NCI-H2107 treated with DMSO at 0.1 percent for 48 hours (cell line): ENCODE measurements around the gene SYT2.
"Not testable (repeated sequence)": the region's sequence is repeated elsewhere in the genome, so short reads cannot be mapped to it uniquely, and the experiment has no call there.

Experiments
- DNase-seq: peaks from one replicate; lab custom pipeline; 2025; ENCODE audit not compliant: unreplicated experiment; lab: John Stamatoyannopoulos, UW

Gene SYT2

DNA sequence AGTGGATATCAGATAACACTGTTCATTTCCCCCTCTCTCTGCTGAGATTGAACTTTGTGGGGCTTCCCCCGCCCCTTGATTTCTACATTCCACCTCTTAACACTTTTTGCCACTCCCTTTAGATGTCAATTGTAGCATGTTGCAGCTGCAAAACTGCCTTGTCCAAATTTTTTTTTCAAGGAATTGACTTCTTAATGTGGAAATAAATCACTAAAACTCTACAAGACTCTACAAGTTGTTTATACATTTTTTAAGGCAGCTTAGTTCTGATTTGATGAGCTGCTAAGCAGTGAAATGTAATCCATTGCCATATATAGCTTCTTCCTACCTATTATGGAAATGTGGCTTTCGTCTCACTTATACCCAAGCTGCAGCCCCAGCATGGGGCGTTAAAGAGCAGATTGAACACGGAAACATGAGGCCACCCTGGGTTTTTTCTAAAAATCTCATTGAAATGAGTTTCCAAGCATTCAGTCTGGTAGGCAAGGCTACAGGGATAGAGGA lies 132.2 kb downstream of the SYT2 start:
- DNase-seq: peak; percentile 31

DNA sequence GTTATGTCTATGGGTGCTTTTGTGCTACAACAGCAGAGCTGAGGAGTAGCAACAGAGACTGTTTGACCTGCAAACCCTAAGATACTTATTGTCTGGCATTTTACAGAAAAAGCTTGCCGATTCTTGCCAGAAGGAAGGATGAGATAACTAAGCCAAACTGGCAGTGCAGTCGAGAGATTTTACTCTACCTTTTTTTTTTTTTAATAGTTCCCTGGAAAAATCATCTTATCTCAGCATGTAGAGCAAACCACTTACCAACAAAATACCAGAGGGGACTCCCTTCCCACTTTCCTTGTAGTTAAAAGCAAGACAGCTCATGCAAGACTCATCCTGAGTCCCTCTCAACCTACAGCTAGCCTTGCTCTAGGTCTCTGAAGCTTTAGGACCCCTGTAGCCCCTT lies 132.9 kb downstream of the SYT2 start:
- no peak for DNase-seq

DNA sequence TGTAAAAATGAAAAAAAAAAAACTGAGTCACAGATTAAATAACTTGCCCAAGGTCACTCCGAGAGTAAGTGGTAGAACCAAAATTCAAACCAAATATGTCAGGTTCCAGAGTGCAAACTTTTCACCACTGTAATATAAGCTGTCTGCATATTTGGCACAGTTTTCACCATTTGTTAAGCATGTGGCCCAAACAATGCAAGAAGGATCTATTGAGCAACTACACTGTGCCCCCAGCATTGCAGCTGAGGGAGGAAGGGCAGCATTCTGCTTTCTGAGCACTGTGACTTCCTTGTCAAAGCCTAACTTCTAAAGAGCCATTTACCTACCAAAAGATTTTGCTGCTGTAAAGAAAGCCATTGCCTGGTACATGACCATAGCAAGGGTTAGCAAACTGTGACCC lies 133.4 kb downstream of the SYT2 start:
- no peak for DNase-seq

DNA sequence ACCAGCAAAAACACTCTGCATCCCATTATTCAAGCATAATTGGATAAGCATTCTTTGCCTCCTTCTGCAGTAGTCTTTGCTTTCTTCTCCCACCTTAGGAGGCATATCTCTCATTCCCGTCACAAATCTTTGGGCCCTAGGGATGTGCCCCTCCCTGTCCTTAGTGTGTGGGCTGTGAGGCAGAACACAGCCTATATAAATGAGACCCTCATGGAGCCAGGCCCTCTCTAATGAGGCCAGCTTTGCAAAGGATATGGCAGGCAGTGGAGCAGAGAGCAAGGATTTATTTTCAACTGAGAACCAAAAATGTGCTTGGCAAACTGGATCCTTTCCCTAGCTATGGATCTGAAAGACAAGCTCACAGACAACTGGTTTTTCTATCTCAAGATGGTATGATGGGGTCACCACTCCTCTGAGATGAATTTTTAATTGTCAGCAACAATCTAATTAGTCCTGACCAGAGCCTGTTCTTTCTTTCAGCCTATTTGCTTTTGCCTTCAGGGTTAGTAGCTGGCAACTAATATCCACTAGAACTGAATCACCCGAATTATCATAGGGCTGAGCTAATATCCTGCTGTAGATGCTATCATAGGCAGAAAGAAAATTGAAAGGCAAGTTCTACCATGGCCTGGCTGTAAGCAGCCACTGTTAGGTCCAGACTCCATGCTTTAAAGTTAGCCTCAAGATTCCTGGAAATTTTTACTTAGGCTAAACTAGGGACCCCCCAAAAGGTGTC lies 134.2 kb downstream of the SYT2 start:
- no peak for DNase-seq

DNA sequence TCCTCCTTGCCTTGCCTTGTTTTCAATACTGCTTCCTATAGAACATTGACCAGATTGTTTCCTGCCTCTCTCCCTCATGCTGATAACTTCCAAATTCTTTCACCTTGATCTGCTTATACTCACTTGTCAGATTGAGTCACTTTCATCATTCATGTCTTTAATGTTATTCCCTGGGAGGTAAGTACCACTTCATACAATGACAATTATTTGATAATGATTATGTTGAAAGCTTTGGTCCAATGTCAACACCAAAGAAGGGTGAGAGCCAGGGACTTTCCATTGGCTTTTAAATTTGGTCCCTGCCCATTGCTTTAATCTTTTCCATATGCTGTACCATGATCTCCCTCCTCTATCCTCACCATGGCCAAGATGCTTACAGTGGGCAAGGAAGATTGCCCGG lies 137.4 kb downstream of the SYT2 start:
- DNase-seq: no peak

DNA sequence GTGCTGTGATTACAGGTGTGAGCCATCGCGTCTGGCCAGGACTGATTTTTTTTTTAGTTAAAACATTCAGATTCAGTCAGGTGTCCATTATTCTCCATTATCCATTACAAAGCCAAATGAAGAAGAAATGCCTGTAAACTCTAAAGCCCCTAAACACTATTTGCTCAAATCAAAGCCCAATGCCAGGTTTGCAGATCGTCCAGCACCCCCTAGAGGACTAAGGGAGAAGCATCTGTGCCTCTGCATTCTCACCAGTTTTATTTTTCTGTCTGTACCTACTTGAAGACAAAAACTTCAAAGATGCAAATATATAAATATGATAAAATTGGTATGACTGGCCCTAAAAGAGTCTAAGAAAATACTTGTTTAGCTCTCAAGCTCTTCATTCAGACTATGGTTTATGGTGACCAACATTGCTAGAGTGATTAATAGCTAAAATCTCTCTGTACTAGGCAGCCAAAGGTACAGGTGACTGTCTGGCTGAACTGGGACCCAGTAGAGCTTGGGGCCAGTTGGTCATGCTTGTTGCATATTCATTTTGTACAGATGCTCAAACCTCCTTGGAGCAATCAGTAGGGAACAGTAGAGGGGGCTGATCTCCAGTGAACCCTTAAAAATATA lies 138.4 kb downstream of the SYT2 start:
- no peak for DNase-seq

DNA sequence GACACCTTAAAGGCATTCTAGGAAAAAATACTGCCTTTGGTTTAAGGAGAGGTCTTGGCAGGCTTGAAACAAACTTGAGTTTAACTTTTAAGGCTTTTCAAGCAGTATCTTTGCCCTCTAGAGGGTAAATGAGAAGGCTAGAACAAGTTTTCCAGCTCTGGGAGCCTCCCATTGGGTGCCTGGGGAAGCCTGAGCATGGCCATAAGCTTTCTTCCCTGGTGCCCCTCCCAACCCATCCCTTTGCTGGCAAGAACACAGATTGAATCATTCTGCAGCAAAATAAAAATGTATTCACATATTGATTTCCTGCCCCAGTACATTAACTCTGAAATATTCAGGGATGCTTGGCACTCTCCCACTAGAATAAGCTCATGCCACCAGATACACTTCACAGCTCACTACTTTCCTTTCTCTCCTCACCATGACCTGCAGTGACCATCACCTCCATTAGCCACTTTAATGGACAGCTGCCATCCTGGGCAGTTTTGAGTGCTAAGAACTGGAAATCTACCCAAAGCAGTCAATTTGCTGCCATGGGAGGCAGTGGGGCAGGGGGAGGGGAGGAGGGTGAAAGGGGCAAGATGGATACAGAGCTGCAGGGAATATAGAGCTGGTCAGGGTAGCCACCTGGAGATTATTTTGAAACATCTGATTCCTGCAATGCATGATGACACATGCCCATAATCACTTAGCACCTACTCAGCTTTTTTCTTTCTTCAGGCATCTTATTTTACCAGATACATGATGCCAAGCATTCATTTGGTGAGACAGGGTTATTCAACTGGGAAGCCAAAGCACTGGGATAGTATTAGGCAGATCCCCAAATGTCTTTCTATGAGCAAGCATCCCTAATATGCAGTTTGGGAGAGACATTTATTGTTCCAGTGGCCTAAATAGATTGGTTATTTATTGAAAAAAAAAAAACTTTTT lies 140.6 kb downstream of the SYT2 start:
- DNase-seq: no peak

DNA sequence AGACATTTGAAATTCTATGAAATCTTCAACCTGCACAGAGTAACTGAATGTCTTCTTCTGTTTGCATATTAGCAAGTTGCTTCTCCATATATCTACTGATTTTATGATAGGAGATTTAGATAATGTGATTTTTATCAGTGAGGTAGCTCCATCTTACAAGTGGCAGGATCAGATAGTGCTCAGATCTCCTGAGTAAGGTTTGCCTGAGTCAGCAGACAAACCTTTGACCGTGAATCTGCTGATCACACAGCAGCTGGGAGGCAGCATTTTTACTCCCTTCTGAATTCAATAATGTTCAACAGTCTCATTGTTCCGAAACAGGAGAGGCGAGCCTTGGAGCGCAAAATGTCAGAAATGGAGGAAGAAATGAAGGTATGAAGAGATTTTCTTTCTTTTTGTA lies 141.4 kb downstream of the SYT2 start:
- no peak for DNase-seq

DNA sequence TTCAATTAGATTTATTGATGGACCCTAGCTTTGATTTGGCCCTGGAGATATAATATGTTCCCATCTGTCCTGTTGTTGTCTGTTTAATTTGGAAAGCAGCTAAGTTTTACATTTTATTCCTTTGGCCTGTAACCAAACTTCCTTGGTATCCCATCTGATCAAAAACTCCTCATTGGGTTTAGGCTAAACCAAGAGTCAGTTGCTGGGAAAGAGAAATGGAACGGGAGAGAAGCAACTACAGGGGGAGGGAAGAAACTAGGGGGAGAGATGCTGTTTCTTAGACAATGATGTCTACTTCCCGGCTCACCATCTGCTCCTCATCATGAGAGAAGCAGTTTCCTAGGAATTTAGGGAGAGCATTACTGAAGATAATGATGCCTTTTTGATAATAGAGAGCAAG lies 141.8 kb downstream of the SYT2 start:
- DNase-seq: no peak

DNA sequence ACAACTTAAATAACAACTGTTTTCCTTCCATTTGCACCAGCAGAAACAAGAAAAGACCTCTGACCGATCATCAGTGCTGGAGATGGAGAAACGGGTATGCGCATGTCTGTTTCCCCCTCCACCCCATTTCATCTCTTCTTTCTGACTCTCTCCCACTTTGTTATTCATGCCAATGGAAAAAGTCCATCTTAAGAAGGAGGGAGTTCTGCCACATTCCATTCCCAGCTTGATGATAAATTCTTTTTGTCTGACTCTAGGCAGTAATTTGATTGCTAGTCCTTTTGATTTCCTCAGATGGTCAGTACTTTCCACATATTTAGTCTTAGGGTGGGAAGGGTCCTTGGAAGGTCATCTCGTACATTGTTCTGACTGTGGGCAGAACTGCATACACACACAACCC lies 142.5 kb downstream of the SYT2 start:
- no peak for DNase-seq

DNA sequence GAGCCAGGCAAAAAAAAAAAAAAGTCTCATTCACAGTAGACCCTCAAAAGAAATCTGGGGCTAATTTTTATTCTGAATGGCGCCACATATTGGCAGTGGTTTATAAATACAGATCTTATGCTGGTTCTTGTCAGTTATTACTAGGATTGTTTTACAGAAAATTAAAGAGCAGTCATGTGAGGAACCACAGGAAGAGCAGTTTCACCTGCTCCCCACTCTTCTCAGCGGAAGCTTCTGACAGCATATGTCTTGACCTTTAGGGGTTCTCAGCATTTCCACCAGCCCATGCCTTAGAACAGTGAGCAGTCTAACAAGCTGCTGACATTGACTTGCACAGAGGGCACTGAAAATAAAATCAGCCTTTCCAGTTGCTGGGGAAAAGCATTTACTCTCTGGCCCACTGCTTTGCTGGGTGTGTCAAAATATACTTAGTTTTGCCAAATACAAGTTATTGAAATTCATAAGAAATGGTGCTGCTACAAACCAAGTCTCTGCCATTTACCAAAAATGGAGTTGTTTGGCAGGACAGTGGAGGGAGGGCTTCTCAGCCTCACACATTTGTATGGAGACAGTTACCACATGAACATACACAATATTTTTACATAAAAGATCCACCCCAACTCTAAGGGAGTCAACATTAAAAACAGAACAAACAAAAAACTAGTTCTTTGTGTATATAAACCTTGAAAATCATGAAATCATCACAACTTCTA lies 144.2 kb downstream of the SYT2 start:
- peak; percentile 28 for DNase-seq

DNA sequence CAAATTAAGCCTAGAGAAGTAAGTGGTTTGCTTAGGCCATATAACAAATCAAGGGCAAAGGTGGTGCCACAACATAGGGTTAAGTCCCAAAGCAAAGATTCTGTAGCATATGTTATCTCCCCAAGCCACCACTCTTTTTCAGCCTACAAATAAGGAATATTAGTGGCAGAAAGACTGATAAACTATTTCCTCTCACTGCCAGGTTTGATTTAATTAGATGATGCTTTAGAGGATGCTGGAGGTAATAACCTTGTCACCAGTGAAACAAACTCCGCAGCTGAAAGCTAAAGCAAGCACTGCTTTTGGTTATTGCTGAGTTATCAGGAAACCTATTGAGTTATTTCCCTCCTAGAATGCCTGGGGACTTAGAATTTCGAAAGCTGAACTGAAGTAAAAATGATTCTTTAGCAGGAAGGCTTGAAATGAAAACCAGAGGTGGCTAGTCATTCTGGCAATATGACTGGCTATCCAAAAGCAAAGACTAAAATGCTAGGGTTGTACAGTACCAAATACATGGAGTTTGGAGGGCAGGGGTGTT lies 145.2 kb downstream of the SYT2 start:
- DNase-seq: no peak

DNA sequence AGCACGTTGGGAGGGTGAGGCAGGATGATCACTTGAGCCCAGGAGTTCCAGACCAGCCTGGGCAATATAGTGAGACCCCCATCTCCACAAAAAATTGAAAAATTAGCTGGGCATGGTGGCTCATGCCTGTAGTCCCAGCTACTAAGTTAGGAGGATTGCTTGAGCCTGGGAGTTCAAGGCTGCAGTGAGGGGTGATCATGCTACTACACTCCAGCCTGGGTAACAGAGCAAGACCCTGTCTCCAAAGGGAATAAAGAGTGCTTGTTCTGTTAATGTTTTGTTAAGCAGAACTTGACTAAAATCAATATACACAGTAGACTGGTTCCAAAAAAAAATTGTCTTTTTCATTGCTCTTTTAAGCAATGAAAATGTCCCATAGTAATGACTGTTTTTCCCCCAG lies 146.4 kb downstream of the SYT2 start:
- no peak for DNase-seq

DNA sequence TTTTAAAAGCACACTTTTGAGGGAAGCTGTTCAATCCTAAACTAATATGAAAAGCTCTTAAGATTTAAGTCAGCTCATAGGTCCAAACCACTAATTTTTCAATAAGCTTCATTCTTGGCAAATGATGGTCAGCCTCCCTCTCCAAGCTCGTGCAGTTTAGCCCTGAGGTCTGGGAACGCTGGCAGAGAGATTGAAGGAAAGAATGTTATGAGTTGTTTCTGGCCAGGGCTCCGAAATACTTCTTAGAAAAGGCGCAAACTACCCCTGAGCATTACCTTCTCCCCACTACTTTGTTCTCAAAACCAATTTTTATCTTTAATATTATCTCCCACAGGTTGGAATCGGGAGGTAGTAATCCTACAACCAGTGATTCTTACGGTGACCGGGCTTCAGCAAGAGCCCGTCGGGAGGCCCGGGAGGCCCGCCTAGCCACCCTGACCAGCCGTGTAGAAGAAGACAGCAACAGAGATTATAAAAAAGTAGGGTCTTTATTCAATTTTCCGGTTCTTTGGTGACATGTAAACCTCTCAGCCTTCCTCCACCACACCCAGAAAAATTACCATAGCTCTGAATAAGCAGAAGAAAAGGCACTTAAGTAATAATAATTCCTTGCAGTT lies 147.7 kb downstream of the SYT2 start:
- no peak for DNase-seq

DNA sequence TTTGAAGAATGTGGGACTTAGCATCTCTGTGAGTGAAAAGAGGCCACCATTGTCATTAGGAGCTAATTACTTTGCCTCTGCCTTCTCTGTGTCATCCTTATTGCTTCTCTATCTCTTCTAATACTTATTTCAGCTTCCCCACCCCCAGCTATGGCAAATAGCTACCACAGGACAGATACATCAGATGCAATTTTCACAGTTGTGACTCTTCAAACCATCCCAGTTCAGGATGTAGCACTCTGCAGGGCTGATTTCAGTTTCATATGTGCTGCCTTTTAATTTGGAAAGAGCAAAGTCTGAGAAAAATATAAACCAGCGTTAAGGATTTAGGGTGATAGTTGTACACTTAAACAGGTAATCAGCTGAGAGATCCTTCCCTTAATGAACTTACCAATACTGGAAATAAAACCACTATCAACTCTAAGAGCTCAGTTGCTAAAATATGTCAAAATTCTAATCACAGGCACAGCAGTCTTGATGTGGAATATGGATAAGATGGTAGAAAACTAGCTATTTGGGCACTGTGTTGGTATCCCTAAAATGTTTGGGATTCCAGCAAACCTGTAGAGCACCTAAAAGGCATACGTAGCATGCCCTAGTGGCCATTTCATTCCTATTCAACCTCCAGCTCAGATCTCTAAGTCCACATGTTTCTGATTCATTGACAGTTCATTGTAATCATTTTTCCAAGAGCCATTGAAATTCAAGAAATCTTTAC lies 148.4 kb downstream of the SYT2 start:
- no peak for DNase-seq

DNA sequence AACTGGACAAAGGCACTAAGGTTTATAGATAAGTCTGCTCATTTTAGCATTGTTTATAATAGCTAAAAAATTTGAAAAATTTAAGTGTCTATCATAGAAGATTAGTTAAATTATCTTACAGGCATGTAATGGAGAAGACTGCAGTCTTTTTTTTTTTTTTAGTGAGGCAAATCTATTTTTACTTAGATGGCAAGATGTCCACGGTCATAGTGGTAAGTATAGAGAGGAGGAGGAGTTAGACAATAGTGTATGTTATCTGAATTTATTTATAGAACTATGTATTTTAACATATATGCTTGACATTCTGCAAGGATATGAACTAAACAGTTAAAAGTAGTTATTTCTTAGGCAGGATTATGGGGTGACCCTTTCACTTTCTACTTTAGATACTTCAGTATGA lies 149.0 kb downstream of the SYT2 start:
- DNase-seq: no peak

DNA sequence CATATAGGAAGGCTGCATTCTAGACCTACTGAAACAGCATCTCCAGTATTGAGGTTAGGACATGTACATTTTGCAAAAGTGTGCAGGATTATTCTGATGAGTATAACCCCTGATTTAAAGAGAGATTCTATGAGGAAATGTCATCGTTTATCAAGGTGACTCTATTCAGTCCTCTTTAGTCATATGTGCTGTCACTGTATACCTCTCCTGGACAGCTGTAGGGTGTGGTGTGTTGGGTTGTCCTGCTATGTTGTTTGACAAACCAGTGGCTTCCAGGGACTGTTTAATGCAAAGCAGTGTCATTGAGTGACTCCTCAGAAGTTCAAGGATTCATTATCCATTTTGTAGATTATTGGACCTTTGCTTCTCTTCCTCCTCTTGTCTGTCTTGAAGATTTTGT lies 152.6 kb downstream of the SYT2 start:
- DNase-seq: not testable (repeated sequence)

DNA sequence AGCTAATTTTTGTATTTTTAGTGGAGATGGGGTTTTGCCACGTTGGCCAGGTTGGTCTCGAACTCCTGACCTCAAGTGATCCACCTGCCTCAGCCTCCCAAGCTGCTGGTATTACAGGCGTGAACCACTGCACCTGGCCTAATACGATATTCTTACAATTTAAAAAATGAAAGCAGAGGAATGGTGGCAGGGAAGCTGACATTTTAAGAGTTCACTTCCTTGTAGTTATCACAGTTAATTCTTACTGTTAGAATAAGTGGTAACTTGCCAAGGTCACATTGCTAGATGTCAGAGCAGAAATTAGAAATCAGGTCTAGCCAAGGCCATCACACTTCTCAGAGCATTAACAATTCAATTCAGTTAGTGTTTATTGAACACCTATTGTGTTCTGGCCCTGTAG lies 154.2 kb downstream of the SYT2 start:
- DNase-seq: not testable (repeated sequence)

DNA sequence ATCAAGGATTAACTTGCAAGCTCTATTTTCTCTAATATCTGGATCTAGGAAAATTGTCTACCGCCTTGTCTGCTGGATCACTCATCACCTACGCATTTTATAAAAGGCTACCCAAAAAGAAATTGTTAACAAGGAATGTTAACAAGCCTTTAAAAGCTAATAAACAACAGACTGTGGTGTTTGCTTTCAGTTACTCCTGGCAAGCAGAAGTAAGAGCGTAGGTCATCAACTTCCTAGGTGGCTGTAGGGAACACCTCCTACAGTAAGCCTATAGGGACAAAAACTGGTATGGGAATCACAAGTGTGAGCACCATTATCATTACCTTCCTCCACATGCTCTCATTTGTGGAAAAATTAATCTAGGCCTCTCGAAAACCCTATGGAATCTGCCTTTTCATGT lies 155.6 kb downstream of the SYT2 start:
- DNase-seq: not testable (repeated sequence)

DNA sequence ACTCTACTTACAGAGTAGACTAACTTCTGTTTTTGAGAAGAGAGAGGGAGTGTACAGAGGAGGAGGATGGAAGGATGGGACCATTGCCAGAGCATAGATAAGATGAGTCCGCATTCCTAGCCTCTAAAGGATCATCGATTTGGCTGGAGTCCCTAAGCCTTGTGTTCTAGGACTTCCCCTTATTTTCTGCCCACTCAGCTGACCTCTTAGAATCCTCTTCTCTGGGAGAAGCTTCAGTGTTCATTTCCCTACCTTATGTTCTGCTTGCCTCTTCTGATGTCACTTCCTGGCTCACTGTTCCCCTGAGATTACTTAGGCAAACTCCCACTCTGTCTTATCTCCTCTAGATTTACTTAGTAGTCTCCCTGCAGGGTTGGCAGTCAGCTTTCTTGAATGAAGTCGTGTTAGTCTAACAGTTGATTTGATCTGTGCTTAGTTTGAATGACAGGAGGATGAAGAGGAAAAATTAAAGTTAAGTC lies 156.7 kb downstream of the SYT2 start:
- DNase-seq: no peak
